Tibial nerve (tissue), 4 donors: Measurements from ENCODE around the gene LRRC66. TPM values are rescaled to one million over a fixed set of nuclear protein-coding genes. Genes with fewer than 3 reads are reported as not detected.
A peak's percentile ranks its signal among the peaks of the same experiment; 100 is the strongest.

Experiments
- DNase-seq, 2 donors: peaks; one replicate each; pipeline ENCODE4 v3.0.0-alpha.2; 2019; ENCODE audit warnings: low spot score in 2 of 2
- H3K27ac ChIP-seq, 4 donors: fragments of 200-600 bp; sonication (generic) in 3 of 4; one replicate each; pipeline ENCODE4 v1.5.1; 2017 to 2019; ENCODE audit warnings: mild to moderate bottlenecking in 1 of 4
- H3K27me3 ChIP-seq, 2 donors: fragments of 200-600 bp; sonication (generic) in 1 of 2; one replicate each; pipeline versions ENCODE4 v1.5.1 to v1.6.0; 2017 to 2019
- H3K36me3 ChIP-seq, 3 donors: fragments of 200-600 bp; sonication (generic); one replicate each; pipeline ENCODE4 v1.5.1; 2018 to 2019
- H3K4me1 ChIP-seq, 4 donors: fragments of 200-600 bp; sonication (generic) in 3 of 4; one replicate each; pipeline ENCODE4 v1.5.1; 2017 to 2019
- H3K4me3 ChIP-seq, 4 donors: fragments of 200-600 bp; sonication (generic) in 3 of 4; one replicate each; pipeline ENCODE4 v1.5.1; 2017 to 2019; ENCODE audit warnings: mild to moderate bottlenecking in 1 of 4, moderate library complexity in 1 of 4
- H3K9me3 ChIP-seq, 4 donors: fragments of 200-600 bp; sonication (generic) in 3 of 4; one replicate each; pipeline ENCODE4 v1.5.1; 2017 to 2019
- CTCF ChIP-seq, 5 experiments: fragments of 200-600 bp in 3 of 5; fragments of 450-650 bp in 2 of 5; sonication (generic) in 3 of 5; IDR thresholded peaks; one replicate each; pipeline ENCODE4 v1.5.1; 2016 to 2019; ENCODE audit warnings: antibody characterized with exemption in 5 of 5, mild to moderate bottlenecking in 3 of 5, moderate library complexity in 2 of 5
- EP300 ChIP-seq, 2 donors: sonication (generic); formaldehyde crosslinking; IDR thresholded peaks; one replicate each; pipeline ENCODE4 v1.6.1; 2017; ENCODE audit warnings: antibody characterized with exemption in 2 of 2, mild to moderate bottlenecking in 1 of 2
- POLR2A ChIP-seq, 2 donors: fragments of 450-650 bp; IDR thresholded peaks; one replicate each; pipeline ENCODE4 v1.6.1; 2017; ENCODE audit warnings: antibody characterized with exemption in 2 of 2, mild to moderate bottlenecking in 2 of 2, moderate library complexity in 2 of 2
- WGBS, 2 donors: methylation state at CpG; one replicate each; pipeline ENCODE4 v1.1.5; 2018; 5-methylcytosine and 5-hydroxymethylcytosine counted together
- total RNA-seq, 4 donors: library from RNA; depleted of rRNA; stranded (reverse); fragments of >200 nt; gene quantifications; one replicate each; pipeline ENCODE4 v1.1.0, GENCODE V29; 2016

Gene LRRC66
- total RNA-seq, 4 donors from 2014 or later = 0.84 to 2.4 (median 1.7) TPM

DNA sequence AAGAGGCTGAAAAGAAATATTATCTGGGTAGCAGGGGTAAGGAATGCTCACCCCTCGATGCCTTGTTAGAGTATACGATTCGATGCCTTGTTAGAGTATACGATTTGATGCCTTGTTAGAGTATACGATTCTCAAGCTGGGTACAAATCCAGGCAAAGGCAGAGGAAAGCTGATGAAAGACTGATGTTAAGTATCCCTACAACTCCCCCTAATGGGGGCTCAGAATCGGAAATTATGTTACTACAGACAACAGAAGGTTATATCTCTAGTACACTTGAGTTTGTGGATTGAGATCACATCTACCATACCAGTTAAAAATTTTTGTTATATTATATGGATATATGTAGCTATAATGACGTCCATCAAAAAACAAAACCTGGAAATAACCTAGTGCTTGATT, 4.8 kb downstream of the LRRC66 start:
- Histone ChIP-seq H3K36me3 (peaks cover 0 to 34% (median 0%) of the 10 kb centered on the region in 3 donors), H3K27me3 (no peaks in the 10 kb centered on the region), H3K4me3 (no peak overlapping the region), H3K4me1 (no peaks in the 10 kb centered on the region), H3K9me3 (no peaks in the 10 kb centered on the region), H3K27ac (no peak overlapping the region)
- no peak for TF ChIP-seq POLR2A (IDR thresholded peaks at IDR 0.05)
- no peak for TF ChIP-seq CTCF (IDR thresholded peaks at IDR 0.05)
- WGBS, 2 donors = 70 to 74% methylated on average over 7 of the region's 7 CpGs
- peak in 1 of 2 donors; percentile 42 for DNase-seq

- no peak overlapping the region for H3K27ac ChIP-seq
- H3K9me3 ChIP-seq = no peaks in the 10 kb centered on the region
- DNase-seq = no peak
- no peaks in the 10 kb centered on the region for H3K27me3 ChIP-seq
- WGBS, 2 donors = 33 to 46% methylated on average over 1 of the region's 1 CpG
- no peaks in the 10 kb centered on the region for H3K4me1 ChIP-seq
- no peak overlapping the region for H3K4me3 ChIP-seq
- H3K36me3 ChIP-seq = peaks cover 0 to 39% (median 0%) of the 10 kb centered on the region in 3 donors
- TF ChIP-seq CTCF (IDR thresholded peaks at IDR 0.05) = no peak
- no peak for TF ChIP-seq POLR2A (IDR thresholded peaks at IDR 0.05)
- no peak for TF ChIP-seq EP300 (IDR thresholded peaks at IDR 0.05)
Observed at GRCh38 chr4:52014903-52015302, 5.3 kb downstream of the LRRC66 start.

GRCh38 chr4:52012651-52013050, 7.5 kb downstream of the LRRC66 start:
- H3K27ac ChIP-seq = no peak overlapping the region
- no peaks in the 10 kb centered on the region for H3K4me1 ChIP-seq
- WGBS, 2 donors = 88 to 91% methylated on average over 1 of the region's 1 CpG
- no peak overlapping the region for H3K4me3 ChIP-seq
- peaks cover 0 to 34% (median 0%) of the 10 kb centered on the region in 3 donors for H3K36me3 ChIP-seq
- TF ChIP-seq POLR2A (IDR thresholded peaks at IDR 0.05) = no peak
- no peak for TF ChIP-seq EP300 (IDR thresholded peaks at IDR 0.05)
- no peak for TF ChIP-seq CTCF (IDR thresholded peaks at IDR 0.05)
- H3K27me3 ChIP-seq = no peaks in the 10 kb centered on the region
- DNase-seq = no peak
- H3K9me3 ChIP-seq = no peaks in the 10 kb centered on the region

DNA sequence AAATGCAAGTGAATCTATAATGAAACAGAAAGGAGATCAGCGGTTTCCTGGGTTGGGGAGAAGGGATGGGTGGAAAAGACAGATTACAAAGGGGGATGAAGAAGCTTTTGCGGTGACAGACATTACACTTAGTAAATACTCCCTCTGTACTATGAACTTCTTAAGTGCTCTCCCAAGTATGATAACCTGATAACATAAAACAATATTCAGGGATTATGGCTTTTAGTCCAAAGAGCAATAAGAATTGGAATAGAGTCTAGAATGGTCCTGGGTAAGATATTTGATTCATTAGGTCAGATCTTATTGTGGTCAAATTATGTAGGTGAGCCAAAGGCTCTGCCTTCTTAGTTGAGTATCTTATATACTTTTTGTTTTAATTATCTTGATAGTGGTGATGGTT, 9.2 kb downstream of the LRRC66 start:
- H3K36me3 ChIP-seq = peaks cover 0 to 34% (median 0%) of the 10 kb centered on the region in 3 donors

GRCh38 chr4:52006887-52007286, 13.3 kb downstream of the LRRC66 start:
- Histone ChIP-seq H3K4me1 (no peaks in the 10 kb centered on the region), H3K9me3 (no peaks in the 10 kb centered on the region), H3K36me3 (peaks cover 0 to 20% (median 0%) of the 10 kb centered on the region in 3 donors), H3K27me3 (no peaks in the 10 kb centered on the region), H3K27ac (no peak overlapping the region), H3K4me3 (no peak overlapping the region)
- TF ChIP-seq CTCF (IDR thresholded peaks at IDR 0.05) (no peak), EP300 (IDR thresholded peaks at IDR 0.05) (no peak)
- WGBS, 2 donors = 94 to 95% methylated on average over 4 of the region's 4 CpGs
- DNase-seq = no peak

More for the DNA sequence above, 9.2 kb downstream of the LRRC66 start:
- Histone ChIP-seq H3K4me3 (no peak overlapping the region), H3K9me3 (no peaks in the 10 kb centered on the region), H3K27me3 (no peaks in the 10 kb centered on the region), H3K4me1 (no peaks in the 10 kb centered on the region), H3K27ac (no peak overlapping the region)
- no peak for DNase-seq
- TF ChIP-seq CTCF (IDR thresholded peaks at IDR 0.05) (no peak), POLR2A (IDR thresholded peaks at IDR 0.05) (no peak), EP300 (IDR thresholded peaks at IDR 0.05) (no peak)
- WGBS, 2 donors = 99% methylated on average over 2 of the region's 2 CpGs
